ENCODE data around the gene ADCY3. TPM values are rescaled to one million over a fixed set of nuclear protein-coding genes. Genes with fewer than 3 reads are reported as not detected.

The ADCY3 gene
- total and polyA plus RNA-seq, 2 of the 13 experiments (the other 11 are each of a cell fraction or from before 2014, with no cell fraction given) = 0.11 to 0.61 TPM

DNA sequence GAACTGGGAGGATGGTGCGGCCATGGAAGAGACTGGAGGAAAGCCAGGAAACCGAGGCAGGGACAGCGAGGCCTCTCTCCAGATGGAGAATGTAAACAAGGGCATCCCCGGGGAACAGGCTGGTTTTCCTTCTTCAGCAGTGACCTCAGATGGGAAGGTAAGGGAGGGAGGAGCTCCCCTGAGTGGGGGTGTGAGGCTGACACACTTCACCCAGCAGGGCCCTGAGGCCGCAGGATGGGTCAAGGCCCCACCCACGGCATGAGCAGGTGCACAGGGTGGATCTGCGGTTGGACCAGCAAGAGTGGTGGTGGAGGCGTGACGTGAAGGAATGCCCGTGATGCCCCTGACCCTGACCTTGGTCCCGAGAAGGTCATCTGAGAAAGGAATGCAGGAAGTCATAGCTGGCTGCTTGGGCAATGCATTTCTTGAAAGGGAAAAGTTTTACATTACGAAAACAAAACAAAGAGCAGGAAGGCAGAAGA is 48.1 kb downstream of the ADCY3 start:
- no TSS peak for BruUV-seq (replicated peaks)
- CTCF ChIA-PET (ENCODE audit: low intra/inter-chr PET ratio, low total read pairs) = no interaction called here
- Histone ChIP-seq H3K79me2 (ENCODE audit: insufficient read depth, low read length) (no peaks in the 10 kb centered on the region), H2AFZ (ENCODE audit: low read length) (no peak overlapping the region), H3K27ac (ENCODE audit: extremely low read length, insufficient read depth, low read length) (no peak overlapping the region), H3K27me3 (ENCODE audit: control insufficient read depth in 1 of 2, insufficient read depth in 2 of 2, low read length in 2 of 2) (peaks cover 0 to 24% of the 10 kb centered on the region in 2 experiments; a peak in 1 of 5 replicates), H3K36me3 (replicated peaks in 1 of 2; ENCODE audit: control insufficient read depth in 1 of 2, insufficient read depth in 2 of 2, low read length in 2 of 2) (no peaks in the 10 kb centered on the region), H4K20me1 (ENCODE audit: insufficient read depth, low read length) (no peaks in the 10 kb centered on the region), H3K9ac (ENCODE audit: insufficient read depth, low read depth, low read length) (no peak overlapping the region), H3K4me2 (ENCODE audit: low read depth, low read length) (peak overlapping the region; percentile 37), H3K4me3 (replicated peaks in 1 of 3; ENCODE audit: insufficient read depth in 1 of 3, low read depth in 2 of 3, low read length in 3 of 3) (peak overlapping the region in 1 of 3 experiments; percentile 19; a peak in 1 of 6 replicates), H3K9me3 (ENCODE audit: low read length) (no peaks in the 10 kb centered on the region), H3K4me1 (ENCODE audit: insufficient read depth, low read length) (peaks cover 11% of the 10 kb centered on the region)
- no peak for FAIRE-seq
- TF ChIP-seq TEAD3 (CRISPR knock-in tag; optimal IDR thresholded peaks at IDR 0.05; ENCODE audit: borderline replicate concordance) (peak; percentile 58), SALL1 (CRISPR knock-in tag; IDR thresholded peaks at IDR 0.05) (no peak), CEBPB (IDR thresholded peaks at IDR 0.05; ENCODE audit: borderline replicate concordance, low read depth, low read length) (0 out of 2 replicates have a peak, but pooled peaks have one; percentile 6), TRIM24 (CRISPR knock-in tag; IDR thresholded peaks at IDR 0.05) (0 out of 2 replicates have a peak, but pooled peaks have one; percentile 25), BCL6 (CRISPR knock-in tag; IDR thresholded peaks at IDR 0.05) (peak; percentile 43; the same call in 1 of the 2 replicates), NR2F1 (CRISPR knock-in tag; IDR thresholded peaks at IDR 0.05) (peak in 1 of 2 experiments; percentile 58; a peak in 1 of 4 replicates), ZKSCAN1 (IDR thresholded peaks at IDR 0.05; ENCODE audit: low read length) (no peak), RARA (CRISPR knock-in tag; IDR thresholded peaks at IDR 0.05) (peak; percentile 55; the same call in 1 of the 2 replicates), HDAC2 (CRISPR knock-in tag; IDR thresholded peaks at IDR 0.05) (no peak), CREB1 (IDR thresholded peaks at IDR 0.05) (peak; percentile 65), CREB1 (CRISPR knock-in tag; IDR thresholded peaks at IDR 0.05) (no peak), NR2F6 (IDR thresholded peaks at IDR 0.05) (peak; percentile 18; the same call in 1 of the 2 replicates), NR2F6 (CRISPR knock-in tag; IDR thresholded peaks at IDR 0.05) (peak; percentile 65)
- TF ChIP-seq, protein P1, sequence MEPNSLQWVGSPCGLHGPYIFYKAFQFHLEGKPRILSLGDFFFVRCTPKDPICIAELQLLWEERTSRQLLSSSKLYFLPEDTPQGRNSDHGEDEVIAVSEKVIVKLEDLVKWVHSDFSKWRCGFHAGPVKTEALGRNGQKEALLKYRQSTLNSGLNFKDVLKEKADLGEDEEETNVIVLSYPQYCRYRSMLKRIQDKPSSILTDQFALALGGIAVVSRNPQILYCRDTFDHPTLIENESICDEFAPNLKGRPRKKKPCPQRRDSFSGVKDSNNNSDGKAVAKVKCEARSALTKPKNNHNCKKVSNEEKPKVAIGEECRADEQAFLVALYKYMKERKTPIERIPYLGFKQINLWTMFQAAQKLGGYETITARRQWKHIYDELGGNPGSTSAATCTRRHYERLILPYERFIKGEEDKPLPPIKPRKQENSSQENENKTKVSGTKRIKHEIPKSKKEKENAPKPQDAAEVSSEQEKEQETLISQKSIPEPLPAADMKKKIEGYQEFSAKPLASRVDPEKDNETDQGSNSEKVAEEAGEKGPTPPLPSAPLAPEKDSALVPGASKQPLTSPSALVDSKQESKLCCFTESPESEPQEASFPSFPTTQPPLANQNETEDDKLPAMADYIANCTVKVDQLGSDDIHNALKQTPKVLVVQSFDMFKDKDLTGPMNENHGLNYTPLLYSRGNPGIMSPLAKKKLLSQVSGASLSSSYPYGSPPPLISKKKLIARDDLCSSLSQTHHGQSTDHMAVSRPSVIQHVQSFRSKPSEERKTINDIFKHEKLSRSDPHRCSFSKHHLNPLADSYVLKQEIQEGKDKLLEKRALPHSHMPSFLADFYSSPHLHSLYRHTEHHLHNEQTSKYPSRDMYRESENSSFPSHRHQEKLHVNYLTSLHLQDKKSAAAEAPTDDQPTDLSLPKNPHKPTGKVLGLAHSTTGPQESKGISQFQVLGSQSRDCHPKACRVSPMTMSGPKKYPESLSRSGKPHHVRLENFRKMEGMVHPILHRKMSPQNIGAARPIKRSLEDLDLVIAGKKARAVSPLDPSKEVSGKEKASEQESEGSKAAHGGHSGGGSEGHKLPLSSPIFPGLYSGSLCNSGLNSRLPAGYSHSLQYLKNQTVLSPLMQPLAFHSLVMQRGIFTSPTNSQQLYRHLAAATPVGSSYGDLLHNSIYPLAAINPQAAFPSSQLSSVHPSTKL (CRISPR knock-in tag; IDR thresholded peaks at IDR 0.05) = 0 out of 2 replicates have a peak, but pooled peaks have one; percentile 16
- WGBS (ENCODE audit: low lambda C conversion rate) = 23% methylated on average over 12 of the region's 12 CpGs
- intact Hi-C loops (cut with micrococcal nuclease; ENCODE audit: unreplicated experiment) (no loop called here), in situ Hi-C loops (cut with HindIII; ENCODE audit: extremely low pct_ligation_motif_present, low pct_unique_long_range_greater_than_20kb) (no loop called here)
- peak; percentile 53 for ATAC-seq
- DNase-seq (ENCODE audit: low spot score) = no peak
- POLR2A ChIA-PET = no interaction called here

Data from HepG2 (cell line).